ENCODE measurements around the gene GANAB. TPM values are rescaled to one million over a fixed set of nuclear protein-coding genes. Genes with fewer than 3 reads are reported as not detected.

The GANAB gene
- total and polyA plus RNA-seq, 2 of the 13 experiments (the other 11 are each of a cell fraction or from before 2014, with no cell fraction given) = 99.5 to 234 TPM

- TF ChIP-seq RERE (CRISPR knock-in tag; IDR thresholded peaks at IDR 0.05; ENCODE audit: low read depth) (no peak; the same call in 1 of the 2 replicates), REL (CRISPR knock-in tag; conservative IDR thresholded peaks at IDR 0.05) (0 out of 2 replicates have a peak, but pooled peaks have one; percentile 36), FUBP1 (CRISPR knock-in tag; IDR thresholded peaks at IDR 0.05; ENCODE audit: borderline replicate concordance) (no peak), TBX3 (IDR thresholded peaks at IDR 0.05; ENCODE audit: borderline replicate concordance) (no peak), ZNF354B (CRISPR knock-in tag; IDR thresholded peaks at IDR 0.05) (no peak), ZNF720 (CRISPR knock-in tag; IDR thresholded peaks at IDR 0.05) (no peak), HNRNPUL1 (IDR thresholded peaks at IDR 0.05; ENCODE audit: low read depth, low read length) (no peak), ZNF652 (CRISPR knock-in tag; IDR thresholded peaks at IDR 0.05; ENCODE audit: borderline replicate concordance, low read depth) (no peak), SRSF1 (optimal IDR thresholded peaks at IDR 0.05; ENCODE audit: low read depth, low read length) (peak; percentile 98), PTBP1 (IDR thresholded peaks at IDR 0.05; ENCODE audit: low read depth, low read length, poor library complexity, severe bottlenecking) (peak; percentile 49), ZC3H13 (CRISPR knock-in tag; IDR thresholded peaks at IDR 0.05) (peak; percentile 41; the same call in 1 of the 2 replicates), ZNF567 (CRISPR knock-in tag; IDR thresholded peaks at IDR 0.05; ENCODE audit: borderline replicate concordance) (0 out of 2 replicates have a peak, but pooled peaks have one; percentile 73), ZNF552 (CRISPR knock-in tag; IDR thresholded peaks at IDR 0.05; ENCODE audit: borderline replicate concordance) (peak; percentile 76; the same call in 1 of the 2 replicates), IRF2 (CRISPR knock-in tag; IDR thresholded peaks at IDR 0.05) (peak; percentile 67; the same call in 1 of the 2 replicates), ATF1 (CRISPR knock-in tag; IDR thresholded peaks at IDR 0.05) (no peak), NCOR1 (IDR thresholded peaks at IDR 0.05; ENCODE audit: borderline replicate concordance, low read length) (no peak)
- TF ChIP-seq, protein P1, sequence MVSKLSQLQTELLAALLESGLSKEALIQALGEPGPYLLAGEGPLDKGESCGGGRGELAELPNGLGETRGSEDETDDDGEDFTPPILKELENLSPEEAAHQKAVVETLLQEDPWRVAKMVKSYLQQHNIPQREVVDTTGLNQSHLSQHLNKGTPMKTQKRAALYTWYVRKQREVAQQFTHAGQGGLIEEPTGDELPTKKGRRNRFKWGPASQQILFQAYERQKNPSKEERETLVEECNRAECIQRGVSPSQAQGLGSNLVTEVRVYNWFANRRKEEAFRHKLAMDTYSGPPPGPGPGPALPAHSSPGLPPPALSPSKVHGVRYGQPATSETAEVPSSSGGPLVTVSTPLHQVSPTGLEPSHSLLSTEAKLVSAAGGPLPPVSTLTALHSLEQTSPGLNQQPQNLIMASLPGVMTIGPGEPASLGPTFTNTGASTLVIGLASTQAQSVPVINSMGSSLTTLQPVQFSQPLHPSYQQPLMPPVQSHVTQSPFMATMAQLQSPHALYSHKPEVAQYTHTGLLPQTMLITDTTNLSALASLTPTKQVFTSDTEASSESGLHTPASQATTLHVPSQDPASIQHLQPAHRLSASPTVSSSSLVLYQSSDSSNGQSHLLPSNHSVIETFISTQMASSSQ (IDR thresholded peaks at IDR 0.05; ENCODE audit: low read depth) = no peak
- TF ChIP-seq, protein P1 (CRISPR knock-in tag; IDR thresholded peaks at IDR 0.05; ENCODE audit: borderline replicate concordance) = no peak; the same call in 1 of the 2 replicates
Measured at GRCh38 chr11:62665075-62665598, 18.7 kb upstream of the GANAB start, which contains the start of the genes C11orf98 and CSKMT (continued).
